PFSK-1 (cell line): Measurements from ENCODE around the gene WDR70.

Experiments
- FOXP2 ChIP-seq: optimal IDR thresholded peaks from 2 replicates; pipeline ENCODE3; 2011; ENCODE audit warnings: borderline replicate concordance, control low read depth, inconsistent platforms; ENCODE audit not compliant: insufficient read depth; ENCODE audit errors: extremely low read length, extremely low read depth
- POLR2AphosphoS5 ChIP-seq: IDR thresholded peaks from 2 replicates; pipeline ENCODE4 v1.6.1; 2012; ENCODE audit warnings: low read depth, mild to moderate bottlenecking, control low read depth, low read length, moderate library complexity
- SIN3A ChIP-seq: IDR thresholded peaks from 2 replicates; pipeline ENCODE4 v1.6.1; 2012; ENCODE audit warnings: mild to moderate bottlenecking, low read length, moderate library complexity, borderline replicate concordance; ENCODE audit not compliant: insufficient read depth
- TAF1 ChIP-seq: IDR thresholded peaks from 2 replicates; pipeline ENCODE4 v1.6.1; 2012; ENCODE audit warnings: low read length, control low read depth, borderline replicate concordance; ENCODE audit not compliant: insufficient read depth
- TF ChIP-seq, protein P1 (sequence below), 2 experiments: IDR thresholded peaks; 2 replicates each; pipeline versions ENCODE4 v1.6.1 to v1.8.0; 2011 to 2012; ENCODE audit warnings: low read depth in 2 of 2, low read length in 2 of 2, control low read depth in 1 of 2, inconsistent platforms in 1 of 2, mild to moderate bottlenecking in 1 of 2, moderate library complexity in 1 of 2; ENCODE audit not compliant: insufficient read depth in 1 of 2

DNA sequence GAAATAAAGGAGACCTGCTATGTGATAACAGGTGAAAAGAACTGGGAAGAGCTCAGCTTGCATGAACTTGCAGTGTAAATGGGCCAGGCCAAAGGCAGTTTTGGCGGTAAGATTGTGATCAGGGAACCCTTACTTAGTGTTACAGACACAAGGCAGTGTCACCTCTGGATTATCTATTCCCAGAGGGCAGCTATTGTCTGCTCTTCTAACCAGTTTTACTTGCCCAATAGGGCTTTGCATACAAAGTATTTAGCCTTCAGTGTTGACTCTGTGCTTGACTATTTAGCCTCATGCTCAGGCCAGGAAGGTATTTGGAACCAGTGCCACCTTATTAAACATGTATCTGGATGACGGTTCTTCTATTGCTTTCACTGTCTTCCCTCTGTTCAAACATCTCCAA is 422.4 kb downstream of the WDR70 start:
- TF ChIP-seq POLR2AphosphoS5 (no peak), TAF1 (no peak), SIN3A (no peak), FOXP2 (no peak)
- TF ChIP-seq, protein P1, sequence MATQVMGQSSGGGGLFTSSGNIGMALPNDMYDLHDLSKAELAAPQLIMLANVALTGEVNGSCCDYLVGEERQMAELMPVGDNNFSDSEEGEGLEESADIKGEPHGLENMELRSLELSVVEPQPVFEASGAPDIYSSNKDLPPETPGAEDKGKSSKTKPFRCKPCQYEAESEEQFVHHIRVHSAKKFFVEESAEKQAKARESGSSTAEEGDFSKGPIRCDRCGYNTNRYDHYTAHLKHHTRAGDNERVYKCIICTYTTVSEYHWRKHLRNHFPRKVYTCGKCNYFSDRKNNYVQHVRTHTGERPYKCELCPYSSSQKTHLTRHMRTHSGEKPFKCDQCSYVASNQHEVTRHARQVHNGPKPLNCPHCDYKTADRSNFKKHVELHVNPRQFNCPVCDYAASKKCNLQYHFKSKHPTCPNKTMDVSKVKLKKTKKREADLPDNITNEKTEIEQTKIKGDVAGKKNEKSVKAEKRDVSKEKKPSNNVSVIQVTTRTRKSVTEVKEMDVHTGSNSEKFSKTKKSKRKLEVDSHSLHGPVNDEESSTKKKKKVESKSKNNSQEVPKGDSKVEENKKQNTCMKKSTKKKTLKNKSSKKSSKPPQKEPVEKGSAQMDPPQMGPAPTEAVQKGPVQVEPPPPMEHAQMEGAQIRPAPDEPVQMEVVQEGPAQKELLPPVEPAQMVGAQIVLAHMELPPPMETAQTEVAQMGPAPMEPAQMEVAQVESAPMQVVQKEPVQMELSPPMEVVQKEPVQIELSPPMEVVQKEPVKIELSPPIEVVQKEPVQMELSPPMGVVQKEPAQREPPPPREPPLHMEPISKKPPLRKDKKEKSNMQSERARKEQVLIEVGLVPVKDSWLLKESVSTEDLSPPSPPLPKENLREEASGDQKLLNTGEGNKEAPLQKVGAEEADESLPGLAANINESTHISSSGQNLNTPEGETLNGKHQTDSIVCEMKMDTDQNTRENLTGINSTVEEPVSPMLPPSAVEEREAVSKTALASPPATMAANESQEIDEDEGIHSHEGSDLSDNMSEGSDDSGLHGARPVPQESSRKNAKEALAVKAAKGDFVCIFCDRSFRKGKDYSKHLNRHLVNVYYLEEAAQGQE (IDR thresholded peaks at IDR 0.05; ENCODE audit: insufficient read depth in 1 of 2, low read depth in 2 of 2, low read length in 2 of 2), result no peak
